H1 (cell line): Measurements from ENCODE around the gene SEMA5B. TPM values are rescaled to one million over a fixed set of nuclear protein-coding genes. Genes with fewer than 3 reads are reported as not detected.

ENCODE experiments used
- GABPA ChIP-seq: IDR thresholded peaks from 2 replicates; pipeline ENCODE4 v1.6.1; 2011; ENCODE audit warnings: mild to moderate bottlenecking, low read length, moderate library complexity, borderline replicate concordance; ENCODE audit not compliant: insufficient read depth
- HDAC2 ChIP-seq, 2 experiments: fragments of 300-600 bp in 1 of 2; sonication (generic) in 1 of 2; IDR thresholded peaks; 2 replicates each; pipeline ENCODE4 v1.6.1; 2011 to 2012; ENCODE audit warnings: low read depth in 2 of 2, low read length in 2 of 2, mild to moderate bottlenecking in 2 of 2, moderate library complexity in 2 of 2, borderline replicate concordance in 1 of 2, inconsistent platforms in 1 of 2
- MAX ChIP-seq: IDR thresholded peaks from 2 replicates; pipeline ENCODE4 v1.6.1; 2012; ENCODE audit warnings: inconsistent platforms
- PHF8 ChIP-seq: fragments of 200-600 bp; sonication (generic); conservative IDR thresholded peaks from 2 replicates; pipeline ENCODE4 v1.7.1; 2012; ENCODE audit warnings: low read depth, mild to moderate bottlenecking, inconsistent platforms, low read length, moderate library complexity
- POLR2AphosphoS5 ChIP-seq: IDR thresholded peaks from 2 replicates; pipeline ENCODE4 v1.6.1; 2011; ENCODE audit warnings: low read depth, low read length
- RAD21 ChIP-seq, 2 experiments: IDR thresholded peaks in 1 of 2; conservative IDR thresholded peaks in 1 of 2; 2 replicates each; pipeline ENCODE4 v1.6.1; 2011; ENCODE audit warnings: low read depth in 2 of 2, low read length in 2 of 2, improper control_type of control experiment in 1 of 2, inconsistent platforms in 1 of 2, mild to moderate bottlenecking in 1 of 2, moderate library complexity in 1 of 2
- RXRA ChIP-seq: IDR thresholded peaks from 2 replicates; pipeline ENCODE4 v1.6.1; 2011; ENCODE audit warnings: low read depth, mild to moderate bottlenecking, low read length, moderate library complexity; ENCODE audit not compliant: insufficient read depth
- SIRT6 ChIP-seq: IDR thresholded peaks from one replicate; pipeline ENCODE4 v1.7.1; 2012; ENCODE audit warnings: low read length, inconsistent platforms
- SIX5 ChIP-seq: IDR thresholded peaks from 2 replicates; pipeline ENCODE4 v1.6.1; 2011; ENCODE audit warnings: mild to moderate bottlenecking, low read depth, low read length
- TAF7 ChIP-seq: optimal IDR thresholded peaks from 2 replicates; pipeline ENCODE3; 2011; ENCODE audit warnings: low read depth, mild to moderate bottlenecking, inconsistent platforms, low read length, moderate library complexity, borderline replicate concordance
- TCF12 ChIP-seq: IDR thresholded peaks from 2 replicates; pipeline ENCODE4 v1.6.1; 2011; ENCODE audit warnings: low read depth, mild to moderate bottlenecking, low read length
- YY1 ChIP-seq: IDR thresholded peaks from 2 replicates; pipeline ENCODE4 v1.6.1; 2011; ENCODE audit warnings: low read depth, mild to moderate bottlenecking, low read length
- polyA plus RNA-seq, 7 experiments: library from polyadenylated mRNA; depleted of rRNA in 3 of 7; stranded (reverse) in 5 of 7; unstranded in 2 of 7; fragments of >200 nt in 5 of 7; fragments of 200-250 nt in 2 of 7; gene quantifications; 1 replicate in 5 of 7; 2 replicates in 1 of 7; 4 replicates in 1 of 7; pipeline versions ENCODE4 v1.2.1 to v1.2.3, GENCODE V29; 2011 to 2013; ENCODE audit warnings: missing spikeins in 2 of 7, mixed read lengths in 2 of 7
- total RNA-seq: library from RNA; stranded (reverse); fragmentation: NEBNext Ultra II Directional; extraction: Animal tissue kit (Norgen Biotek cat#: 25700); gene quantifications from 2 replicates; pipeline ENCODE4 v1.2.1, GENCODE V29; 2021
- TF ChIP-seq, protein P1 (sequence below): IDR thresholded peaks from 2 replicates; pipeline ENCODE4 v1.6.1; 2012; ENCODE audit warnings: inconsistent platforms

The SEMA5B gene
- total and polyA plus RNA-seq, 2 of the 8 experiments (the other 6 are each of a cell fraction or from before 2014, with no cell fraction given), result 13.1 to 22.4 TPM

DNA sequence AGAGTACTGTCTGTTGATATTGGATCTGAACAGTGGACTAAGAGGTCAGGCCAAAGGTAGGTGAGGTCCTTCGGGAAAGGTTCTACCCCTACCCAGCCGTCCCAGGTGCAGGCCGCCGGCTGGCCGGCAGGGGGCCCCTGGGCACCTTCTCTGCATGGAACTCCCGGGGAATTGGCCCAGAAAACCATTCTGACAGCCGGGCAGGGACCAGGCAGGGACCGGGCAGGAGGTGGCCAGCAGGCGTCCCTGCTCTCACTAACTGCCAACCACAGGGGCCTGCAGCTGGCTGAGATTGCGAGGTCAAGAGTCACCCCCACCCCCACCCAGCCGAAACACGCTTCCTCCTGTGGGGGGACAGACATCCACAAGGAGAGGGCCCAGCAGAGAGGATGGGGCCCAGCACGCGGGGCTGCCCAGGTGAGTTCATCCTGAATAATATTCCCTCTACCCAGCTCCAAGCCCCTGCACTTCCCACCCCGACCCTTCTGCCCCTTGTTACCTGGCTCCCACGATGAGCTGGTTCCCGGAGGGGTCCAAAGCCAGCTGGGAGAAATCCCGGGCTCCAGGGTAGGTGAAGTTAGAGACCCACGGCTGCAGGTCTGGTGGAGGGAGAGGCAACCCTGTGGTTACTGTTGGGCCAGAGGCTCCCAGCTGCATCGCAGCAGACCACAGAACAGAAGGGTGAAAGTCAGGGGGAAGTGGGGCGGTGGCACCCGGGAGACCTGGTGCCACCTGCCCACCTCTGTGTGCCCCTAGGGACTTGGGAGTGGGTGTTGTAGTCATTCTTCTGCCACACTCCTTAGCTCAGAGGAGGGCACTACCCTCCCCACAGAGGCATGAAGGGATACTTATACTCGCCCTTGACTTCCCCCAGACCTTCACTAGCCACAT is 84.4 kb downstream of the SEMA5B start (continued):
- TF ChIP-seq YY1, result peak; percentile 60
- TF ChIP-seq RXRA, result 0 out of 2 replicates have a peak, but pooled peaks have one; percentile 8
- peak; percentile 95 to 98 for TF ChIP-seq RAD21 (IDR thresholded peaks at IDR 0.05 in 1 of 2, conservative IDR thresholded peaks at IDR 0.05 in 1 of 2; ENCODE audit: low read depth in 2 of 2, low read length in 2 of 2)
- TF ChIP-seq, protein P1, sequence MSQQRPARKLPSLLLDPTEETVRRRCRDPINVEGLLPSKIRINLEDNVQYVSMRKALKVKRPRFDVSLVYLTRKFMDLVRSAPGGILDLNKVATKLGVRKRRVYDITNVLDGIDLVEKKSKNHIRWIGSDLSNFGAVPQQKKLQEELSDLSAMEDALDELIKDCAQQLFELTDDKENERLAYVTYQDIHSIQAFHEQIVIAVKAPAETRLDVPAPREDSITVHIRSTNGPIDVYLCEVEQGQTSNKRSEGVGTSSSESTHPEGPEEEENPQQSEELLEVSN, result no peak
- TF ChIP-seq POLR2AphosphoS5, result no peak
- TF ChIP-seq MAX, result peak; percentile 24; the same call in 1 of the 2 replicates
- TF ChIP-seq SIX5, result no peak
- no peak for TF ChIP-seq PHF8
- TF ChIP-seq GABPA, result peak; percentile 75; the same call in 1 of the 2 replicates
- 0 out of 2 replicates have a peak, but pooled peaks have one; percentile 16 for TF ChIP-seq TCF12
- no peak for TF ChIP-seq SIRT6
- 0 out of 4 replicates have a peak, but pooled peaks of 1 of the 2 experiments have one; percentile 19 for TF ChIP-seq HDAC2 (IDR thresholded peaks at IDR 0.05; ENCODE audit: borderline replicate concordance in 1 of 2, low read depth in 2 of 2, low read length in 2 of 2)
- peak; percentile 9 for TF ChIP-seq TAF7
